Stimulated activated CD4-positive, alpha-beta T cell treated with anti-CD3 and anti-CD28 coated beads, Interleukin-1b, Interleukin-23, amount 100 ng/mL, for 1 hour (primary cell): Measurements from ENCODE around the gene LY6G6D.

Experiments
- DNase-seq, 2 donors: peaks; one replicate each; pipeline ENCODE4 v3.0.0-alpha.2; 2020; ENCODE audit warnings: low read depth in 2 of 2

LY6G6D gene

DNA sequence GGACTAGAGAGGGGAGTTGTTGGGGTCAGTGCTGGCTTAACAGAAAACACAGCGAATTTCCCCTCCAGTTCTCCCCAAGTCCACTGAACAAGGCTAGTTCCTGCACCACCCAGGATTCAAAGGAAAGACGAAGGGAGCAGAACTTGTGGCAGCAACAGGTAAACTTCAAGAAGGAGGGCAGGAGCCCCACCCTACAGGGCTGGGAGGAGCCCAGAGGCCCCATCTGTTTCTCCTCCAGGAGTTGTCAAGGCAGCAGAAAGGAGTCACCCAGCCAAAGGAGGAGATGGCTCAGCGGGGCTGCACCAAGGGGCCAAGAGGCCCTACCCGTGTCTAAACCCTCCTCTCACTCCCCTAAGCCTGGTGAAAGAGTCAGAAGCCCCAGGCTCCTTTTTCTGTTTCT is 49.0 kb downstream of the LY6G6D start:
- DNase-seq, result no peak

DNA sequence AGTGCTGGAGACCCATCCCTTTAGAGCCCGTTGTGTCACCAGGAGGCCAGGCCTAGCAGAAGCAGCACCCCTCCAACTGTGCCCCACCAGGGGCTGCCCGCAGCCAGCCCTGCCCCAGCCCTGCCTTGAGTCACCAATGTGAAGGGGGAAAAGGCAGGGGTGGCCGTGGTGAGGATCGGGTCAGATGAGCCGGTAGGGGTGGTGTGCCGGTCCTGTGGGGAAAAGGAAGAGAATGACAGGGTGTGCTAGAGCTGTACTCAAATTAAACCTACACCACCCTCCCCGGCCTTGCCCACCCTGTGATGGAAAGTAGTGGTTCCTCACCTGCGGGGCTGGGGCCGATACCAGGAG is 50.4 kb downstream of the LY6G6D start:
- DNase-seq, result no peak

DNA sequence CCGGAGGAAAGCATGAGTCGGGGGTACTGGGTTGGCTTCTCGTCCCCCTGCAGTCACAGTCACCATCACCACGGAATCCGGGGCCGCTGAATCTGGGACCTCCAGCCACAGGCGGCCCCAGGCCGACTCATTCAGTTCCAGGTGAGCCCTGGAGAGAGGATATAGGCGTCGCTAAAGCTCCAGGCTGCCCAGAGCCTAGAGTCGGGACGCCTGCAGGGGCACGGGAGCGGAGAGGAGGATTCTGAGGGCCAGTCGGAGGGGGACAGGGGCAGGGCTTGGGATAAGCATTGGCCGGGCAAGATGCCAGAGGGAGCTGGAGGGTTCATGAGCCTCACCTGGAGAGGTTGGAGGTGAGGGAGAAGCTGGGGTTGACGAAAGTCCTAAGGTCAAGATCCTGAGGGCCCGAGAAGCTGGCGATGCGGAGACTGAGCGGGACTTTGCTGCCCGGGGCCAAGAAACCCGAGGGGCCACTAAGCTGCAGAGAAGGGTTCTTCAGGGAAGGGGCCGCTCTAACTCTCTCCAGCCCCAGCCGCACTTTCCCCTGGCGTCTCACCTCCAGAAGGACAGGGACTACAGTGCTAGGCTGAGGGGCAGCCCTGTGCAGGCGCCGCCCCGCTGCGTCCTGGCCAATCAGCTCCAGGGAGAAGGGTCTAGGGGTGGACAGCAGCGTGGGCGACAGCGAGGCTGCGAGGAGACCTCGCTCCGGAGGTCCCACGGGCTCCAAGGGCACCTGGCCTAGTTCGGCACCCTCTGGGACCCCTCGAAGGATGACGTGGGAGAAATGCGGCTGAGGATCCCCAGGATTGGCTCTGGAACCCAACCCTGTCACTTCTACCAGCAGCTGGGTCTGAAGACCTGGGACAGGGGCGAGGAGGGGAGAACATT is 51.0 kb downstream of the LY6G6D start:
- DNase-seq, result no peak

DNA sequence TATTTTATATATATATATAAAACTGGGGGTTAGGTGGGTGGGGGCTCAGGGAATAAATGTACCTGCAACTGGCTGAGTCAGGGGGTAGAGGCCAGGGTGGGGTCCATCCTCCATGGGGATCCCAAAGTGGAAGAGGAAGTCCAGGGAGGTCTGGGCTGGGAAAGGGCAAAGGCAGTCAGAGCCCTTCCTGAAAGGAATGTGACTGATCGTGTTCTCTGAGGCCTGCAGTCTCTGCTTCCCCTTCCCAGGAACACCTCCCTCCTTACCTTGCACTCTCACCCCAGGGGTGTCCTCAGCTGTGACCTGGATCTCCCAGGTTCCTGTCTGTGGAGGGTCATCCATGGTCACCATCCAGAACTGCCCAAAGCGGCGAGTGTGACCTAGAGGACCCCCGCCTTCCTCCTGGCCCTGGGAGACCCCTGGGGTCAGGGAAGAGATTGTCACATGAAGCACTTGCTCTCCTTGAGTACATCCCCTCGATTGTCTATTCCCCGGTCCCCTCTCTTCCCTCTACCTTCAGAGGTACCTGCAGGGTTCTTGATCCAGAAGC is 52.0 kb downstream of the LY6G6D start:
- no peak for DNase-seq
